Stimulated activated CD4-positive, alpha-beta T cell treated with anti-CD3 and anti-CD28 coated beads, TNF-alpha, amount 100 ng/mL, for 1 hour (primary cell): ENCODE data around the gene TFAP2B.

ENCODE experiments used
- DNase-seq, 3 donors: peaks; one replicate each; pipeline ENCODE4 v3.0.0-alpha.2; 2020; ENCODE audit warnings: low read depth in 3 of 3, low spot score in 1 of 3

Gene TFAP2B

DNA sequence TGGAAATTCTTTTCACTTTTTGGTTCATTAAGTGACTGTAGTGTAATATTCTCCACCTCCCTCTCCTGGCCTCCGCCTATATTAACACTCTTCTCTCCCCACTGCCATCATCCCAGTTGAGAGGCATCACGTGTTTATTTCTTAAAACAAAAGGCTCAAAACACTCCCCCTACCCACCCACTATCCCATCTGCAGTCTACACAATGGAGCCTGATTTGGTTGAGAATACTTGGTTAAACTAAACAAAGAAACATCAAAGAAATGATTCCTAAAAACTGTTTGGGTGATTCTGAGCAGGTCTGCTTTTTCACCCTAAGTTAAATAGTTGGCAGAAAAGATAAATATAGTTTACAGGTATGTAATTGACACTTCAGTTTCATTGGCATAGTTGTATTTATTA is 5.9 kb downstream of the TFAP2B start:
- no peak for DNase-seq

GRCh38 chr6:50825375-50826036 is 6.8 kb downstream of the TFAP2B start:
- DNase-seq: no peak

DNA sequence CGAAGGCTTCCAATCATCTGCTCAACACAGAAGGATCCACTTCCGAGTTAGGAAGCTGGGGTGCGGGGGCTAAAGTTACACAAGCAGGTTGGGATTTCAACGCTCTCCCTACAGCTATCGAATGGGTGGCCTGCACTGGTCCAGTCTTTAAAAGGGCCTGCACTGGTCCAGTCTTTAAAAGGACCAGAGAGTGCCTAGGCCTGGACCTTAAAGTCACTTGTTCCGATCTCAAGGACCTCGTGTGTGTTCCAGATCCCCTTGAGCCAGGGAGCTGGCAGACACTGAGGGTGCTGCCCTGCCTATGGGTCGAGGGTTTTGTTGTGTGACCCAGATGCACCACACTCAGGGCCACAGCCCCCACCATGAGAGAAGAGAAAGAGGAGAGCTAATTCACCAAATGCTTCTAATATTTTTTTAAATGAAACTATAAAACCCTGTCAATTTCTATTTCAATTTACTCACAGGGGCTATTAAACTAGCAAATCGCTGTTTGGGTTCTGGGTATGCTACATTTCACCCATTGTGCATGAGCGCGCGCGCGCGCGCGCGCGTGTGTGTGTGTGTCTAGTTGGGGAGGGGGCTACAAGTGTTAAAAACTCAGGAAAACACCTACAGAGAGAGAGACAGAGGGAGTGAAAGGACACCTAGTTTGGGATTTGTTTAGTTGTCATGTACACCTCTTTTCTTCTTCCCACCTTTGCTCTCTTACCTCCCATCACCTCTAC is 7.5 kb downstream of the TFAP2B start:
- no peak for DNase-seq

- no peak for DNase-seq
Measured at GRCh38 chr6:50826803-50827202, 8.1 kb downstream of the TFAP2B start.

DNA sequence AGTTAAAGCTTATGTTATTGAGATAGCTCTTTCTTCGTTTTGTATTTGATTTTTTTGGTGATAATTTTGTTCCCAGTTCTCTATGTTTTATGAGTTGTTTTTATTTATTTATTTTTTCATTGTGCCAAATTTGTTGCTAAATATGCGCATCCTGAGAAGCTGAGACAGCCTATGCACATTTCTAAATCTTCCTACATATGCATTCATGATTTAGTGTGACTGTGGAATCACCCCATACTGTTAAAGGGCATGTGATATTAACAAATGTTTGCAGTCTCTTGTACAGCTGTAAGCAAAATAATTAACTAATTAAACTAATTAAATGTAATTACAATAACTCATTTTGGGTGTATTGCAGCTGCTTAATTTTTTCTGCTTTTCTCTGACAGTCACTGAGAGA is 10.4 kb downstream of the TFAP2B start:
- no peak for DNase-seq

DNA sequence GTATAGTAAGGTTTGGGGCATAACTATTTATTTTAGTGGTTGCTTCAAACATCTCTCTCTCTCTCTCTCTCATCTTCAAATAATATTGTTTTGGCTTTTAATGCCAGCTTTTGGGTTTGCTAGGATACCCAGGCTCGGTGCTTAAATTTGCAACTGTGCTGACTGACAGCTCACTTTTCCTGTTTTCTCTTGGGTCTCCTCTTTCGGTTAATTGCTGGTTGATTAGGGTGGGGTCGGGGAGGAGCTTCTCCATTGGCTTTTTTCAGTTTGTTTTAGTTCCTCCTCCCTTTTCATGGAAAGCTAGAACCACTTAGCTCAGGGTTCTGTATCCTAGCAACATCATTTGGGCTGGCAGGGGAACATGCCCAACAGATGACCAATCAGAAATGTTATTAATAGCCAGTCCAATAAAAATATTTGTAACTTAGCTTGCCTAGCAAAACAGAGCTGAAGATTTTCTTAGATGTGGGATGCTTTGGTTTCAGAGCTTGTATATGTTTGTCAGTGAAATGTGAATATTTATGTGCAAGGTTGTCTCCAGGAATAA is 11.3 kb downstream of the TFAP2B start:
- no peak for DNase-seq

GRCh38 chr6:50831186-50831585 is 12.5 kb downstream of the TFAP2B start:
- DNase-seq: no peak

- DNase-seq: no peak
Measured at GRCh38 chr6:50832912-50833311, 14.2 kb downstream of the TFAP2B start.

DNA sequence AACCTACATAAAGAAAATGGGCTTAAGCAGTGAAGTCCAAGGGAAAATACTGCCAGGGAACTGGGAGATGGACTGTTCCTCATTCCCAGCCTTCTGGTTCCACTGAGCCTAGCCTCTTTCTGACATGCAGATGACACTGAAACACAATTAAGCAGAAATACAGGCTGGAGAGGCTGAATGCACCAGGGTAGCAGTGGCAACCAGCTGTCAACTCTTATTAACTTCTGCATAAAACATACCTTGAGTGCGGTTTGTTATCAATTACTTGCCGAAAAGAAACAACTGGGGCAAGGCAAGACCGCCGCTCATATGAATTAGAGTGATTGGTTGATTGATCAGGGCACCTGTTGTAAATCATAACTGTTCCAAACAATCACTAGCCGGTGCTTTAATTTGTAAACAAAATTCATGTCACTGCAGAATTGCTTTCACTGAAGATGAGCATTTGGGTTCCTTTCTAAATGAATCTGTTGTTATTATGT is 16.3 kb downstream of the TFAP2B start:
- DNase-seq: no peak

DNA sequence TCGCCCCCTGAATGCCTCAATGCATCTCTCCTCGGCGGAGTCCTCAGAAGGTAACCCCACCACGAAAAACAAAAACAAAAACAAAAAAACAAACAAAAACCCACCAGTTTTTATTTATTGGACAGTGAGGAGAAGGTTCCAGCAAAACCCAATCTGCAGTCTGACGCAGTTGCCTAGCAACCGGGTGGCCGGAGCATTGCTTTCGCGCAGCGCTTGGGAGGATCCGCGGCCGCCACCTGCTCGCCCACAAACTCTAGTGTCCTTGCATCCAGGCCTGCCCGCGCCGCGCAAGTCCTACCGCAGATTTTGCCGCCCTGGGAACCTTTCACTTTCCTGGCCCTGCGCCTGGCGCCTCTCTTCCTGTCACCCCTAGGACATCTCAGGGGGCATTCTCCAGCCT is 17.6 kb downstream of the TFAP2B start:
- no peak for DNase-seq

DNA sequence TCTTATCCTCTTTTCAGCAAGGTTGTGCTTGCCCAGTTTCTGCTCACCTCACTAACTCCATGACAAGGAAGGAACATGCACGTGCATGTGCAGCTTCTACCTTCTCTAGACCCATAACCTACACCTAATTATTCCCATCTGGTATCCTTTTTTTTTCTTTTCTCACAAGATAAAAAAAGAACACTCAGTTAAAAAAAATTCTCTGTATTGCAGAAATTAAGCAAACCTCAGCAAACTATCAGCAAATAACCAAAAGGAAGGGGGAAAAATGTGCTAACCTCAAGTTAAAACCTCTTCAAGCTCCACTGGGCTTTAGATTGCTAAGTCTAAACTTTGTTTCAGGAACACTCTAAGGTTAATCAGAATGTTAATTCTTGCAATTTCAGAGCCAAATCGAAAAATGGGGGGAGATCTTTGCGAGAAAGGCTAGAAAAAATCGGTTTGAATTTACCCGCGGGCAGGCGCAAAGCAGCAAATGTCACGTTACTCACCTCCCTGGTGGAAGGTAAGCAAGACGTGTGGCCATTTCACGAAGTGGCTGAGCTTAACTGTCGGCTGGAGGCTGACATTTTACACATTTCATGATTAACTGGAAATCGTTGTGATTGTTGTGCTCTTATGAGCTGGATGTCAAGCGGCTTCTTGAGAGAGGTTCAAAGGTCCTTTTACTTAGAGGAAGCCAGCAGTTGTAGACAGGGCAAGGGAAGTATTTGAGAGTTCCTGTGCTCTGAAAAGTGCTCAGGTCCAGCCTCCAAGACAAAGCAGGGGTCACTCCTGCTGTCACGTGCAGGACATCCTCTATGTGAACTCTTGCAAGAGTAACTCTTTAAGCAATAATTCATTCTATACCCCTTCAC is 19.1 kb downstream of the TFAP2B start:
- DNase-seq: no peak

- DNase-seq: no peak
Measured at GRCh38 chr6:50840112-50840810, 21.6 kb downstream of the TFAP2B start.

- no peak for DNase-seq
Measured at GRCh38 chr6:50840811-50841192, 22.1 kb downstream of the TFAP2B start.

- DNase-seq: no peak
Measured at GRCh38 chr6:50842446-50842845, 23.8 kb downstream of the TFAP2B start.

- DNase-seq: no peak
Measured at GRCh38 chr6:50842861-50843384, 24.3 kb downstream of the TFAP2B start.

DNA sequence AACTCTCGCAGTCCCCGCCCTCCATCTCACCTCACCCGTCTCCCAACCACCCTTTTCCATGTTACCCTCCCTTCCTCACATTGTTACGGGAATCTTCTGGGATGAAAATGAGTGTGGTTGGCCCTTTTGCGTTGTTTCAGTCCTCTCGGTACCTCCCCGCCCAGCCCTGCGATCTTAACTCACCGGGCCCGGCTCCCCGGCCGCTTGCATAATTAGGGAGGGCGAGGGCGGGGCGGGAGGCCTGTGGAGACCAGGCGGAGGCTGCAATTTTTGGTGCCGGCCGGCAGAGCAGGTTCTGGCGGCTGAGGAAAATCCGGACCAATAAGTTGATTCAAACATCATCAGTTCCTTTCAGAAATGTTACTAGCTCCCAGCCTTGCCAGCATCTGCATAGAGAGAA is 25.2 kb downstream of the TFAP2B start:
- no peak for DNase-seq

DNA sequence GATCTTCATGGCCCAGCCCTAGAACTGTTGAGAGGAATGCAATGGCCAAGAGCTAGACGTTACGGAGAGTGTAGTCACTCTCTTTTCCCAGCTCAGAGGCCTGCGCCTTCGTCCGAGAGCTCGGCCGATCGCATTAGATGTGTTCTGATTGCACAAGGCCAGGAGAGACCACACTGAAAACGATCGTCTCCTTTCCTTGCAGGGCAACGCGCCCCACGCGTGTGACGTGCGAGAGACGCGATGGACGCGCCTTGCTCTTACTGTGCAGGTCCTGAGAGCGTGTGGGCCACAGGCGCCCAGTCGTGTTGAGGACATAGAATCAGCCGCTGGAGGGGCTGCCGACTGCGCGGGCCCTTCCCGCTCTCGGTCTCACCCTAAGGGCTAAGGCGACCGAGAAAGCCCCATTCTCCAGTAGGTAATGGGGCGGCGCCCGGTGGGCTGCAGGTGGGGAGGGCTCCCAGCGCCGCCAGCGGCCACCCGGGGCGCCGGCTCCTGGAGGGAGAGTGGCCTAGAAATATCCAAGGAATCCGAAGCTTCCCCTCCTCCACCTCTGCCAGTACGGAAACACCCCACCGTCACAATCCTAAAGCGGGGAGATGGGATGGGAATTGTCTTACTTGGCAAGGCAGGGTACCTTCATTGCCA is 26.9 kb downstream of the TFAP2B start:
- no peak for DNase-seq

GRCh38 chr6:50846144-50846851 is 27.6 kb downstream of the TFAP2B start:
- no peak for DNase-seq

DNA sequence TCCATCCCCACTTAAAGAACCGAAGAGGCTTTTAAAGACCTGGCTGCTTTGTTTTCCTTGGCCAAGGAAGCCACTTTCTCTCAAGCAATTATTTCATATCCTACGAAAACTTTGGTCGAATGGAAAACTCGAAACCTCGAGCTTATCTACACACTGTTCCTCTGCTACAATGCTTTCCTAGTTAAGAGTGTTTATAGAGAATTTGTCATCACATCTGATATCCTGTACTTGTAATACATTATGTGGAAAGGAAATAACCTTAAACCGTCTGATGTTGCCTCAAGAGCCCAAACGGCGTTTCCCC is 28.1 kb downstream of the TFAP2B start:
- no peak for DNase-seq
